Measurements from ENCODE around the gene E4F1.

- no peak for TF ChIP-seq YY1 (IDR thresholded peaks at IDR 0.05; ENCODE audit: insufficient read depth, insufficient read length)
- no peak for TF ChIP-seq ZNF274 (IDR thresholded peaks at IDR 0.05; ENCODE audit: low read depth, low read length)
Measured at GRCh38 chr16:2280461-2280860, 57.1 kb downstream of the E4F1 start.
